H7 (cell line): ENCODE results near the gene PPP1R10. TPM values are rescaled to one million over a fixed set of nuclear protein-coding genes. Genes with fewer than 3 reads are reported as not detected.
"Not testable (repeated sequence)": the region's sequence is repeated elsewhere in the genome, so short reads cannot be mapped to it uniquely, and the experiment has no call there.

Experiments
- DNase-seq: peaks from one replicate; pipeline ENCODE4 v3.0.0; 2012
- H3K27me3 ChIP-seq: 2 replicates; pipeline ENCODE4 v1.6.0; 2011; ENCODE audit warnings: mild to moderate bottlenecking, low read length; ENCODE audit not compliant: control insufficient read depth, insufficient read depth
- H3K36me3 ChIP-seq: replicated peaks from 2 replicates; pipeline ENCODE4 v1.5.1; 2011; ENCODE audit warnings: low read length; ENCODE audit not compliant: control insufficient read depth, insufficient read depth
- H3K4me3 ChIP-seq: 2 replicates; pipeline ENCODE4 v1.5.1; 2011; ENCODE audit warnings: low read depth, mild to moderate bottlenecking, control low read depth, low read length, moderate library complexity; ENCODE audit not compliant: insufficient read depth
- total RNA-seq: library from RNA; depleted of rRNA; stranded (reverse); fragments of >200 nt; shearing (Covaris generic); gene quantifications from 2 replicates; pipeline ENCODE4 v1.2.3, GENCODE V29; 2014; rRNA removed

The PPP1R10 gene
- 47.3 and 62.3 TPM in 2 replicates for total RNA-seq

DNA sequence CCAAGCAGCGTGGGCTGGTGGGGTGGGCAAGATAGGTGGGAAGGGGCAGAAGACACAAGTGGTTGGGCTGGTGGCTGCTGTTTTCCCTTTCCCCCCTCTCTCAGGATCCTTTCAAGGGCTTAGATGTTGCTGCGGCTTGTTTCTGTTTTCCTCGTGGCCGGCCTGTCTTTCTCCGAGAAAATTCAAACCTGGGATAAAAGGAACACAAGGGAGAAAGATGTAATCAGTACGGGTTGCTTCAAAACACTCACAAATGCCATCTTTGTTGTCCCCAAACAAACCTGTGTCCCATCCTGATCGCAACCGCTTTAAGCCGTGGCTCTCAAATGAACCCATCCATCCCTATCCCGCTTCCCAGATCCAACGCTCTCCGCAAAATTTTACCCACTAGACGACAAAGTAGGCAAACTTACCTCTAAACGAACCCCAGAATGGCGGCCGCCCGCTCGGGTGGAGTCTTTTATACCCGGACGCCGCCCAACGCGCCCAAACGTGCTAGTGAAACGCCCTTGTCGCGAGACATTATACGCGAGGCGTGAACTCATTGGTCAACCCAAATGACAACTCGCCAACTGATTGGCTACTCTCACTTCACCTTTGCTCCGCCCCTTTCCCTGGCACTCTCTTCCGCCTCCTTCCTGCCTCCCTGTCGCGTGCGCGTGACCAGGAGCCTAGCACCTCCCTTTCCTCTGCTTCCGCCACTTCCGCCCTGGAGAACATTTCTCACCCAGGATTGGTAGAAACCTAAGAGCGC lies at the start of gene PPP1R10:
Gene PPP1R10 (minus strand): TSS at position 433 of the 754 bp plus-strand sequence. CDS start 7,299 bp downstream, outside the sequence.
- H3K36me3 ChIP-seq, result peaks cover 13% of the 10 kb centered on the region
- peak; percentile 90 for DNase-seq

DNA sequence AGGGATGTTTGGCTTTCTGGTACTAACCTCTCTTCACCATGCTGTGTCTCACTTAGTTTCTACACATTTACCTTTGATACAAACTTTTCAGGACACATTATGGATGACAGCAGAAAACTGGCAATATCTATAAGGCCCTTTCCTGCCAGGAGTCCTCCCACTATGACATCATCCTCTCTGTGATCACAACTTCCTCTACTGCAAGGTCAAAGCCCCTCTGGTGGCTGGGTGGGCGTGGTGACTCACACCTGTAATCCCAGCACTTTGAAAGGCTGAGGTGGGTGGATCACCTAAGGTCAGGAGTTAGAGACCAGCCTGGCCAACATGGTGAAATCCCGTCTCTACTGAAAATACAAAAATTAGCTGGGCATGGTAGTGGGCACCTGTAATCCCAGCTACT lies 49.3 kb upstream of the PPP1R10 start:
- peaks cover 41% of the 10 kb centered on the region for H3K36me3 ChIP-seq
- DNase-seq, H3K4me3 ChIP-seq, H3K27me3 ChIP-seq: not testable (repeated sequence)

More for the DNA sequence above, at the start of gene PPP1R10:
- Histone ChIP-seq H3K4me3 (peak within 1 kb of the TSS; percentile 64), H3K27me3 (no peaks in the 10 kb centered on the region)

DNA sequence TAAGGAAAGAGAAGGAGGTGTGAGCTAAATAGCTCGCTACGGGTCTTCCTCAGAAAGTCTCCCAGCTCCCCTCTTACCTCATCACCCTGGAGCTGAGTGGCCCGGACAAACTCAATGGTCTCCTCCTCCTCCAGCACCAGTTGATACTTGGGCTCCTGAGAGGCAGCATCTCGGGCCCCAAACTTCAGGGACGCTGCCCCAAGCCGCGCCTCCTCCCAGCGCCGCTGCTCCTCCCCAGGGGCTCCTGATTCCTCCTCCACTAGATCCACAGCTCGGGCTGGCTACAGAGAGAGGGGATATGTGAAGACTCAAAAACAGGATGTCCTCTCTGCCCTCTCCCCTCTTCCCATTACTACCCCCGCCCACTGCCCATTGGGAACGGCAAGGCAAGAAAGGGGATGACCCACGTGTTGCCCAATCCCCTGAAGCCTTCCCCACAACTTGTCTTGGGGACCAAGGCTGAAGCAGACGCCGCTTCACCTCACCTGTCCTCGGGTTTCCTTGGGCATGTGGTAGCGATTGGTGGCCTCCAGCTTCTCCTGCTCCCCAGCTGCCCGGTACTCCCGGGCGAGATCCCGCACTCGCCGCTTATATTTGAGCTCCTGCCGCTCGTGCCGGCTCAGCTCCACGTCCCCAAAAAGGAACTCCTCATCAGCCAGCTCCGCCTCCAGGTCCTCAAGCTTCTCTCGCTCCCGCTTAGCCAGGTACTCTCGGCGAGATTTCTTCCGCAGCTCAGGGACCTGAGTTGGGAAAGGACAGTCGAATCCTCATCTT lies 48.1 kb upstream of the PPP1R10 start:
- H3K27me3 ChIP-seq, result no peaks in the 10 kb centered on the region
- no peak for DNase-seq
- no peak overlapping the region for H3K4me3 ChIP-seq
- peaks cover 38% of the 10 kb centered on the region for H3K36me3 ChIP-seq

DNA sequence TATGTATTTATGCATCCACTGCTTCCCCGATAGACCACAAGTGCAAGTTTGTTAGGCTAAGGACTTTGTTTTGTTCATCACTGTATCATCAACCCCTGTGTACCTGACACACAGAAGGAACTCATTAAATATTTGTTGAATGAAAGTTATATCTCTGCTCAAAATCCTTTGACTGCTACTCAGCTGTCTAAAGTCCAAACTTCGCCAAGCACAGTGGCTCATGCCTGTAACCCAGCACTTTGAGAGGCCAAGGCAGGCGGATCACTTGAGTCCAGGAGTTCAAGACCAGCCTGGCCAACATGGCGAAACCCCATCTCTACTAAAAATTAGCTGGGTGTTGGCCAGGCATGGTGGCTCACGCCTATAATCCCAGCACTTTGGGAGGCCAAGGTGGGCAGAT lies 40.9 kb upstream of the PPP1R10 start:
- H3K4me3 ChIP-seq, H3K27me3 ChIP-seq, DNase-seq: not testable (repeated sequence)
- H3K36me3 ChIP-seq, result peaks cover 52% of the 10 kb centered on the region

DNA sequence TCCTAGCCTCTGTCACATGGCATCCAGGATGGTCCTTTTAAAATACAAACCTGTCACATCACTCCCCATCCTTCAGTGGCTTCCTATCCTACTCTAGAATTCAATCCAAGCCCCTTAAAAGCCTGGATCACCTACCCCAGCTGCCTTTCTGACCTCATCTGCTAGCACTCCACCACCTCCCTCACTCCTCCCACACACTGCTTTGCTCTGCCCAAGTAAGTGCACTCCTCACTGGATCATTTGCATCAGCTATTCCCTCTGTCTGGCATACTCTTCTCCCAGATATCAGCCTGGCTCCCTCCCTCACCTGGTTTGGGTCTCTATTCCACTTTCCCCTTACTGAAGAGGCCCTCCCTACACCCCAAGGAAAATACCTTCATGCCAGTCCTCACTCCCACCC lies 40.4 kb upstream of the PPP1R10 start:
- no peak for DNase-seq
- Histone ChIP-seq H3K36me3 (peaks cover 55% of the 10 kb centered on the region), H3K27me3 (no peaks in the 10 kb centered on the region), H3K4me3 (no peak overlapping the region)

DNA sequence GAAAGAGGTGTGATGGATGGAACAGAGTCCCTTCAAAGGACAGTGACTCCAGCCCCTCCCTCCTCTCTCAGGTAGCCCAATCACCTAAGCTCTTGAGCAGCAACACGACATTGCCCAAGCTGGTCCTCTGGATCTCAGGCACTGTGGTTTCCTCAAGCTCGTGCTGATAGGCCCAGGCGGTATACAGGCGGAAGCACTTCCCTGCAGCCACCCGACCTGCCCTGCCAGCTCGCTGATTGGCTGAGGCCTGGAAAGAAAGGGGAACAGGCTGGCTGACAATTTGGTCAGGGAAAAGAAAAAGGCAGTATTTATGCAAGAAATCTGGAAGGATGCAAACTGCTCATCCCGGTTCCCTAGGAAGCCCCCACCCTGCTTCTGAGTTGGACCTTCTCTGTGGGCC lies 39.5 kb upstream of the PPP1R10 start:
- no peak for DNase-seq
- H3K36me3 ChIP-seq, result peaks cover 48% of the 10 kb centered on the region
- no peak overlapping the region for H3K4me3 ChIP-seq
- H3K27me3 ChIP-seq, result no peaks in the 10 kb centered on the region

DNA sequence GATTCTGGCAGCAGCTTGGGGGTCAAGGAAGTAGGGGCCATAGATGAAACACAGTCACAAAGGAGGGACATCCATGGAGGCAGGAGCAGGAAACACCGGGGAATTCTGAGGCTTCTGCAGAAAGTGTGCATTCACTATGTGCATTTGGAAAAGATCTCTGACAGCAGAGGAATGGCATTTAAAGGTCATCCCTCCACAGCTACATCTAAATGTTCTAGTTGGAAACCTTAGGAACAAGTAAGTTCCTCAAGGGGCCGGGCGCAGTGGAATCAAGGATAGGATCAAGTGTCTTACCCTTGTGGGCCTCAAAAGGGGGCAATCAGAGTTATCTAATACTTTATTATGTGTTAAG lies 38.7 kb upstream of the PPP1R10 start:
- DNase-seq, result no peak
- H3K27me3 ChIP-seq, result no peaks in the 10 kb centered on the region
- no peak overlapping the region for H3K4me3 ChIP-seq
- peaks cover 49% of the 10 kb centered on the region for H3K36me3 ChIP-seq

DNA sequence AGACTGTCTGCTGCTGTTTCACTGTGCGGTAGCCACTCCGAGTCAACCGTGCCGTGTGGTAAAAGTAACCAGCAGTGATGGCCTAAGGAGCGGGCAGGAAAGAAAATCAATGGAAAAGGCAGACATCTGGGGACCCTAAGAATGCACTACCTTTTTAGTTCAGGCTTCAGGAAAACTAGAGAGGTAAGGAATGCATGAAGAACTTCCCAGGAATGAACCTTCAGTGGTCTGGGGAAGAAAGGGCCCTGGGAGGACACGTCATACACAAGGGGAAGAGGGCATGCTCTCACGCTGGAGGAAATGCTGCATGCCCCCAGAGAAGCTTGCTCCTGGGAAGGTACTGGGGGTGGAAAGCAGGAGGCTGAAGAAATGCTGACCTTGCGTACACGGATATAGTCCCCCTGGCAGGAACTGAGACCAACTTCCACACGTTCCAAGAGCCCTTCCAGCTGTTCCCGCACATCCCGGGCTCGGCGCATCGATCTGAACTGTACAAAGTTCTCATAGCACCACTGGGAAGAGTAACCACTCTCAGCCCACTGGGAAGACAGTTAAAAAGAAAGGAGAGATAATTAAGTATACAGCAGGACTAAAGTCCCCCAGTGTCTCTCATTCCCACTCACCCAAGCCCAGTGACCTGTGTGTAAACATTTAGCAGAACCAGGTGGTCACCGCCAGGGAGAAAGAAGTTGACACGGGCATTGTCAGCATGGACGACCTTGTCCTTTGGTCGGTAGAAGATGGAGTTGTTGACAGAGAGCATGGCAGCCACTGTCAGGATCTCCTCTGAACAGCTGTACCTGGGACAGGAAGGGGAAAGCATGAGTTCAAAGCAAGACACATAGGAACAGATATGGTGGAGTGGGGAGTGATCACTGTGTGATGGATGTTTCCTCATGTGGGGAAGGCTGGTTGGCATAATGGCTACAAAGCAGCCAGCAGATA lies 38.0 kb upstream of the PPP1R10 start:
- peaks cover 46% of the 10 kb centered on the region for H3K36me3 ChIP-seq
- DNase-seq, result no peak
- H3K27me3 ChIP-seq, result no peaks in the 10 kb centered on the region
- no peak overlapping the region for H3K4me3 ChIP-seq

DNA sequence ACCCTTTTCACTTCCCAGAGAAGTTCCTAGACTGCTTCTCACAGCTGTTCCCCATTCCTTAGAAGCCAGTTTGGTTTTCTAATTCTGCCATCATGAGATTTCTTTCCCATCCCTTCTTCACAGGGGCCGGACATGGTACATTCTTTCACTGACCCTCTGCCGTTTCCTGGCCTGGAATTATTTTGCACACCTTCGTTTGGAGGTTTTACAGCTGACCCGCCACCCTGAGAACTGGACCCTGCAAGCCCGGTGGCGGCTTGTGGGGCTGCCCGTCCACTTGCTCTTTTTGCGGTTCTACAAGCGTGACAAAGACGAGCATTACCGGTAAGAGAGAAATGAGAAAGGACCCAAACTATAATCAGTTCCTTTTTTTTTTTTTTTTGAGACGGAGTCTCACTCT lies 34.1 kb upstream of the PPP1R10 start:
- no peak for DNase-seq

DNA sequence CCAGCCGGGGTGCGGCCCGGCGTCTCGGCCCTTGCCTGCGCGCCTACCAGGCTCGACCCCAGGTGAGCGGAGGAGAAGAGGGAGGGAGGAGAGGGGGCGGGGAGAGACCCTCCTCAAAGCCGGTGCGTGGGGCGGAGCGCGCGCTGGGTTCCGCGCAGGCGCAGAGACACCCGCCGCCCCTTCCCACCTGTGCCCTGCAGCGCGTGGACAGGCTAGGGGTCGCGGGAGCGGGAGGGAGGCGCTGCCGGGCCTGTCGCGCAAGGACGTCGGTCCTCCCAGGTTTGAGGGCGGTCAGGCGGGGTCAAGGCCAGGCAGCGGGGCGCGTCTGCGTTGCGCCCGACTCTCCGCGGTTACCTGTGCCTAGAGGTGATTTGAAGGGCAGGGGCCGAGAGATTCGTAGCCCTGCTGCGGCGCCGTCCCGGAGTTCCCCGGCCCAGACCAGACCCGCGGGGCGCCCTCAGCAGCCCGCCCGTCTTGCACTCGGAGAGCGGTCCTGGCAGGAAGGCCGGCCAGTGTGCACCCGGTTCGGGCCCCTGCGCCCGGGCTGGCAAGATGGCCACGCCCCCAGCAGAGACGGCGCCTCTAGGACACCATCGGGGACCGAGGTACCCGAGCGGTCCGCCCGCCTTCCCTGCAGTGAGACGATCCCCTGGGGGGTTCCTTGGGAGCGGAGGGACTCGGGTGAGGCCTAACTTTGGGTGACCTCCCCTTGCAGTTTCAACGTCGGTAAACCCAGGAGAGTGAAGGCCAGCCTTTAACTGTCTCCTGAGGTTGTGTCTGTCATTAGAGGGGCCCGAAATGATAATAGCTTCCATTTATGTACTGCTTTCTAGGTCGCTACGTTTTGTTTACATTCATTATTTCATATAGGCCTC lies 30.4 kb upstream of the PPP1R10 start:
- peak; percentile 98 for DNase-seq
- Histone ChIP-seq H3K4me3 (peak overlapping the region; percentile 99), H3K36me3 (peaks cover 7% of the 10 kb centered on the region), H3K27me3 (no peaks in the 10 kb centered on the region)

More for the DNA sequence above, 34.1 kb upstream of the PPP1R10 start:
- Histone ChIP-seq H3K27me3 (no peaks in the 10 kb centered on the region), H3K4me3 (no peak overlapping the region), H3K36me3 (peaks cover 31% of the 10 kb centered on the region)

DNA sequence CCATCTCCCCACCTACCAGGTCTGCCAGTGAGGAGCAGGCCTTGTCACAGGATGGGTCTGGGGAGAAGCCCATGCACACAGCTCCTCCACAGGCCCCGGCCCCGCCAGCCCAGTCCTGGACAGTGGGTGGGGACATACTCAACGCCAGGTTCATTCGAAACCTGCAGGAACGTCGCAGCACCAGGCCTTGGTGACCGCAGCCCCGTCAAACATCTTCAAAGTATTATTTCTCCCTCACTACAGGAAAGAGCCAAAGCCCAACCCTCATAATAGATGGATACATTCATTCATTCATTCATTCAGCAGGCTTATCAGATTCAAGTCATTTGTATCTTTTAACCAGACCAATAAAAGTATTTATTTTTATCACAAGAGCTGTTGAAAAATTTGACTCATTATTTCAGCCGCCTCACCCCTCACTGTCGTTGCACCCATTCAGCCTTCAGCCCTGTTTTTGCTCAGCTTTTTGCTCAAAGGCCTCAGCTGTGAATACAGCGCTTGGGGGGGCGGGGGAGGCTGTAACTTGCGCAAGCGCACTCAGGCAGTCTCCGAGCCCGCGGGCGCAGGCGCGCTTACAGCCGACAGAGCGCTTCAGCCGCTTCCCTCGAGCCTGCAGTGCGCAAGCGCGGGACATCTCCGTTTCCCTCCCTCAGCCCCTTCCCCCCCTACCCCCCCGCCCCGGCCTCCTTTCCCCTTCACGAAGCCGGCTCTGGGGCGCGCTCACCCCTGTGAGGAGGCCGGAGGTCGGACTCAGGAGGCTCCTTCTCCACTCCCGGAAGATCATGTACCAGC lies 29.6 kb upstream of the PPP1R10 start, which contains the start of gene C6orf136:
Gene C6orf136 (plus strand): TSS at position 684 of the 792 bp plus-strand sequence. CDS start 99 bp downstream, at position 783.
- H3K36me3 ChIP-seq, result peaks cover 4% of the 10 kb centered on the region
- H3K4me3 ChIP-seq, result peak within 1 kb of the TSS; percentile 99
- DNase-seq, result peak; percentile 99
- no peaks in the 10 kb centered on the region for H3K27me3 ChIP-seq

DNA sequence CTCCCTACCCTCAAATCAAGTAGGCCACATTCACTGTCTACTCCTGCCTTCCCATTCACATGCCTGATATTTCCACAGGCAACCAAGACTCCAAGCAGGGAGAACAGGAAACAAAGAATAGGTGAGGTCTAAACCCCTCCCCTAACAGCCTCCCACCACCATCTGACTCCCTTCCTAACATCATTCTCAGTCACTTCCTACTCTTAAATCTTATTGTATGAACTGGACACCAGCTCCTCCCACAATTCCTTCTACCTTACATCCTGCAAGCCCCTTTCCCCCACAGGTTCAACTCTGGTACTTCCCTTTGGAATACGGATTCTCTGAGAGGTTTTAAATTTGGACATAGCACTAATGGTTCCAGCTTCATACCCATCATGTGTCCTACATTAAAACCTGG lies 28.9 kb upstream of the PPP1R10 start:
- Histone ChIP-seq H3K27me3 (no peaks in the 10 kb centered on the region), H3K36me3 (peaks cover 7% of the 10 kb centered on the region)

DNA sequence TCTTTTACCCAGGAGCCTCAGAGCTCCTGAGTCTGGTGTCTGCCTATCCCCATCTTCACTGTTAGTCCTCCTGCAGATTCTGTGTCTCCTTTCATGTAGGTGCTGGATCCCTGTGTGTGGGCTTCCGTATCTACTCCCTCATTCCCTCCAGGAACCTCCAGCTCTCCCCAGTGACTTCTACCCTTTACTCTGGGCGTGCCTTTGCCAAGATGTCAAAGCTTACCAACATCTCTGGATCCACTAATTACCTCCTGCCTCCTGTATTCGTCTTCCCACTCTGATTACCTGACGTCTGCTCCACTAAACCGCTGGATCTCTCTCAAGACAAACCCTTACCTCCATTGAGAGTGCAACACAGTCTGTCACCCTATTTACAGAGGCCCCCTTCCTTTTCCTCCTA lies 27.7 kb upstream of the PPP1R10 start:
- Histone ChIP-seq H3K36me3 (peaks cover 7% of the 10 kb centered on the region), H3K27me3 (no peaks in the 10 kb centered on the region), H3K4me3 (no peak overlapping the region)
- no peak for DNase-seq

More for the DNA sequence above, 28.9 kb upstream of the PPP1R10 start:
- H3K4me3 ChIP-seq, result no peak overlapping the region
- no peak for DNase-seq
